IMR-90 (cell line): ENCODE data around the gene MAPK8IP3. TPM values are rescaled to one million over a fixed set of nuclear protein-coding genes. Genes with fewer than 3 reads are reported as not detected.

ENCODE experiments used
- ATAC-seq: fragments of 200-7000 bp; cut with Tn5 transposase; 2 replicates; pipeline ENCODE4 v1.9.1; 2020; ENCODE audit warnings: low read depth, mild to moderate bottlenecking, moderate library complexity
- BruUV-seq: library from RNA; stranded (reverse); fragments of 400-500 nt; replicated peaks from 2 replicates; lab custom pipeline; 2021; lab: Mats Ljungman, UMichigan
- CTCF ChIA-PET: fragments of 300-600 bp; formaldehyde crosslinking; extraction: SDS; loops from one replicate; lab custom pipeline; 2021; ENCODE audit warnings: antibody characterized with exemption; lab: Yijun Ruan, JAX
- POLR2A ChIA-PET: fragments of 300-600 bp; sonication (Branson Sonifier 250); formaldehyde crosslinking; loops from one replicate; lab custom pipeline; 2022; ENCODE audit warnings: antibody characterized with exemption; ENCODE audit not compliant: unreplicated experiment; lab: Charles Lee
- DNase-seq: peaks from one replicate; pipeline ENCODE4 v3.0.0; 2013
- H2AFZ ChIP-seq: replicated peaks from 2 replicates; pipeline ENCODE3; 2013; ENCODE audit warnings: low read length, mild to moderate bottlenecking; ENCODE audit not compliant: poor library complexity
- H2AK5ac ChIP-seq: 2 replicates; pipeline ENCODE4 v1.6.1; 2013; ENCODE audit warnings: low read depth, low read length, inconsistent platforms
- H2AK9ac ChIP-seq: replicated peaks from 2 replicates; pipeline ENCODE3; 2013; ENCODE audit warnings: mild to moderate bottlenecking, low read depth, low read length, moderate library complexity; ENCODE audit not compliant: poor library complexity
- H2BK120ac ChIP-seq: 2 replicates; pipeline ENCODE4 v1.6.1; 2013; ENCODE audit warnings: low read depth, low read length, inconsistent platforms
- H2BK15ac ChIP-seq: 3 replicates; pipeline ENCODE4 v1.6.1; 2013; ENCODE audit warnings: low read depth, low read length, inconsistent platforms
- H2BK20ac ChIP-seq: 2 replicates; pipeline ENCODE4 v1.6.1; 2013; ENCODE audit warnings: low read depth, mild to moderate bottlenecking, inconsistent platforms, low read length, moderate library complexity
- H2BK5ac ChIP-seq: 2 replicates; pipeline ENCODE4 v1.6.1; 2013; ENCODE audit warnings: mild to moderate bottlenecking, low read depth, low read length, inconsistent platforms; ENCODE audit not compliant: poor library complexity, severe bottlenecking
- H3K14ac ChIP-seq: replicated peaks from 2 replicates; pipeline ENCODE4 v1.6.1; 2013; ENCODE audit warnings: low read depth, low read length, inconsistent platforms
- H3K18ac ChIP-seq: 2 replicates; pipeline ENCODE4 v1.6.1; 2013; ENCODE audit warnings: low read depth, low read length, control low read depth
- H3K23ac ChIP-seq: 2 replicates; pipeline ENCODE4 v1.6.1; 2013; ENCODE audit warnings: low read depth, low read length, inconsistent platforms
- H3K27ac ChIP-seq: 2 replicates; pipeline ENCODE4 v1.5.1; 2013; ENCODE audit warnings: mild to moderate bottlenecking, control low read depth, low read length; ENCODE audit not compliant: insufficient read depth
- H3K27me3 ChIP-seq: 2 replicates; pipeline ENCODE4 v1.6.1; 2013; ENCODE audit warnings: low read length; ENCODE audit not compliant: control insufficient read depth, insufficient read depth
- H3K36me3 ChIP-seq: 2 replicates; pipeline ENCODE4 v1.6.1; 2013; ENCODE audit warnings: low read length, mixed read lengths; ENCODE audit not compliant: control insufficient read depth, insufficient read depth
- H3K4ac ChIP-seq: 2 replicates; pipeline ENCODE4 v1.6.1; 2013; ENCODE audit warnings: low read depth, low read length, inconsistent platforms
- H3K4me1 ChIP-seq: 2 replicates; pipeline ENCODE4 v1.6.1; 2013; ENCODE audit warnings: low read length, mixed read lengths; ENCODE audit not compliant: control insufficient read depth, insufficient read depth
- H3K4me2 ChIP-seq: 2 replicates; pipeline ENCODE4 v1.6.1; 2013; ENCODE audit warnings: low read depth, mild to moderate bottlenecking, control low read depth, low read length, moderate library complexity
- H3K4me3 ChIP-seq: 2 replicates; pipeline ENCODE4 v1.5.1; 2013; ENCODE audit warnings: low read depth, mild to moderate bottlenecking, control low read depth, low read length, moderate library complexity; ENCODE audit not compliant: insufficient read depth
- H3K56ac ChIP-seq: 2 replicates; pipeline ENCODE4 v1.6.1; 2013; ENCODE audit warnings: low read length, inconsistent platforms; ENCODE audit not compliant: insufficient read depth; ENCODE audit errors: extremely low read depth
- H3K79me1 ChIP-seq, 2 experiments: 2 replicates each; pipeline ENCODE4 v1.6.1; 2013; ENCODE audit warnings: low read length in 2 of 2, inconsistent platforms in 1 of 2, low read depth in 1 of 2
- H3K9ac ChIP-seq: 2 replicates; pipeline ENCODE4 v1.6.1; 2013; ENCODE audit warnings: low read depth, low read length, control low read depth
- H3K9me1 ChIP-seq: 2 replicates; pipeline ENCODE4 v1.6.1; 2013; ENCODE audit warnings: low read length, inconsistent platforms; ENCODE audit not compliant: insufficient read depth
- H3K9me3 ChIP-seq: 2 replicates; pipeline ENCODE4 v1.6.1; 2013; ENCODE audit warnings: low read length; ENCODE audit not compliant: control insufficient read depth, insufficient read depth
- H4K20me1 ChIP-seq: 2 replicates; pipeline ENCODE4 v1.6.1; 2013; ENCODE audit warnings: low read length, inconsistent platforms; ENCODE audit not compliant: insufficient read depth
- H4K5ac ChIP-seq: 2 replicates; pipeline ENCODE4 v1.6.1; 2013; ENCODE audit warnings: mild to moderate bottlenecking, low read depth, low read length, control low read depth
- H4K8ac ChIP-seq, 2 experiments: 2 replicates each; pipeline ENCODE4 v1.6.1; 2013; ENCODE audit warnings: low read depth in 2 of 2, low read length in 2 of 2, control low read depth in 1 of 2, inconsistent platforms in 1 of 2
- H4K91ac ChIP-seq: 2 replicates; pipeline ENCODE4 v1.6.1; 2013; ENCODE audit warnings: low read depth, low read length, inconsistent platforms; ENCODE audit not compliant: insufficient read depth
- BHLHE40 ChIP-seq: fragments of 150-350 bp; IDR thresholded peaks from 2 replicates; pipeline ENCODE4 v1.6.1; 2016; ENCODE audit warnings: mild to moderate bottlenecking, low read depth, low read length
- CEBPB ChIP-seq: IDR thresholded peaks from 2 replicates; pipeline ENCODE4 v1.6.1; 2012; ENCODE audit warnings: low read depth, low read length, improper control_type of control experiment
- CHD1 ChIP-seq: IDR thresholded peaks from 2 replicates; pipeline ENCODE4 v1.6.1; 2012; ENCODE audit warnings: low read depth, low read length, improper control_type of control experiment
- ELK1 ChIP-seq: fragments of 150-350 bp; IDR thresholded peaks from 2 replicates; pipeline ENCODE4 v1.6.1; 2016; ENCODE audit warnings: low read depth, mild to moderate bottlenecking, low read length, moderate library complexity, borderline replicate concordance
- FOS ChIP-seq: fragments of 150-350 bp; IDR thresholded peaks from 2 replicates; pipeline ENCODE4 v1.6.1; 2016; ENCODE audit warnings: low read depth, low read length
- MAFK ChIP-seq: IDR thresholded peaks from 2 replicates; pipeline ENCODE4 v1.6.1; 2012; ENCODE audit warnings: low read depth, low read length, improper control_type of control experiment
- MAZ ChIP-seq: IDR thresholded peaks from 2 replicates; pipeline ENCODE4 v1.6.1; 2012; ENCODE audit warnings: low read depth, mild to moderate bottlenecking, low read length, improper control_type of control experiment, moderate library complexity, borderline replicate concordance
- MXI1 ChIP-seq: IDR thresholded peaks from 2 replicates; pipeline ENCODE4 v1.6.1; 2012; ENCODE audit warnings: low read depth, mild to moderate bottlenecking, low read length, moderate library complexity, borderline replicate concordance
- NFE2L2 ChIP-seq: fragments of 150-350 bp; IDR thresholded peaks from 2 replicates; pipeline ENCODE4 v1.6.1; 2016; ENCODE audit warnings: low read depth, mild to moderate bottlenecking, low read length
- POLR2A ChIP-seq: IDR thresholded peaks from 2 replicates; pipeline ENCODE4 v1.6.1; 2012; ENCODE audit warnings: mild to moderate bottlenecking, low read depth, low read length
- RAD21 ChIP-seq: IDR thresholded peaks from 2 replicates; pipeline ENCODE4 v1.6.1; 2012; ENCODE audit warnings: low read length, improper control_type of control experiment
- RCOR1 ChIP-seq: IDR thresholded peaks from 2 replicates; pipeline ENCODE4 v1.6.1; 2012; ENCODE audit warnings: mild to moderate bottlenecking, low read length, improper control_type of control experiment; ENCODE audit not compliant: insufficient replicate concordance
- RFX5 ChIP-seq: IDR thresholded peaks from 2 replicates; pipeline ENCODE4 v1.8.0; 2012; ENCODE audit warnings: low read depth, mild to moderate bottlenecking, low read length, moderate library complexity
- SMC3 ChIP-seq: fragments of 150-350 bp; IDR thresholded peaks from 2 replicates; pipeline ENCODE4 v1.6.1; 2016; ENCODE audit warnings: low read depth, mild to moderate bottlenecking, antibody characterized with exemption, low read length, moderate library complexity
- USF2 ChIP-seq: fragments of 150-350 bp; IDR thresholded peaks from 2 replicates; pipeline ENCODE4 v1.6.1; 2017; ENCODE audit warnings: mild to moderate bottlenecking, antibody characterized with exemption, low read length, low read depth
- WGBS, 2 experiments: methylation state at CpG; one replicate each; pipeline versions ENCODE4 v1.1.5 to v1.1.7; 2013; ENCODE audit warnings: missing lambda C conversion rate in 2 of 2; ENCODE audit not compliant: insufficient read length in 1 of 2; ENCODE audit errors: extremely low coverage in 2 of 2; 5-methylcytosine and 5-hydroxymethylcytosine counted together
- dilution Hi-C: fragments of 300-500 bp; cut with HindIII; formaldehyde crosslinking; loops from one replicate; pipeline ENCODE4 v1.14.3; 2018; ENCODE audit warnings: low sequenced_read_pairs; ENCODE audit not compliant: unreplicated experiment
- in situ Hi-C: fragments of 300-500 bp; cut with MboI; formaldehyde crosslinking; loops from 3 replicates; pipeline ENCODE4 v1.14.3; 2019; ENCODE audit warnings: low sequenced_read_pairs, inconsistent platforms, mixed read lengths
- intact Hi-C: fragments of 100-400 bp; cut with micrococcal nuclease; formaldehyde crosslinking; loops from 2 replicates; pipeline ENCODE4 v1.10.0; 2022
- polyA plus RNA-seq, 3 experiments: library from polyadenylated mRNA; depleted of rRNA; stranded (reverse); fragments of >200 nt; gene quantifications; 2 replicates each; pipeline ENCODE4 v1.2.3, GENCODE V29; 2012; ENCODE audit warnings: low replicate concordance in 1 of 3
- total RNA-seq: library from RNA; depleted of rRNA; stranded (reverse); fragments of >200 nt; gene quantifications from 2 replicates; pipeline ENCODE4 v1.2.3, GENCODE V29; 2012
- TF ChIP-seq, protein P1 (sequence below): conservative IDR thresholded peaks from 2 replicates; pipeline ENCODE4 v1.5.1; 2012; ENCODE audit warnings: mild to moderate bottlenecking, low read depth, low read length, improper control_type of control experiment

The MAPK8IP3 gene
- total and polyA plus RNA-seq, 2 of the 4 experiments (the other 2 are of a cell fraction): 17.0 to 69.1 TPM

DNA sequence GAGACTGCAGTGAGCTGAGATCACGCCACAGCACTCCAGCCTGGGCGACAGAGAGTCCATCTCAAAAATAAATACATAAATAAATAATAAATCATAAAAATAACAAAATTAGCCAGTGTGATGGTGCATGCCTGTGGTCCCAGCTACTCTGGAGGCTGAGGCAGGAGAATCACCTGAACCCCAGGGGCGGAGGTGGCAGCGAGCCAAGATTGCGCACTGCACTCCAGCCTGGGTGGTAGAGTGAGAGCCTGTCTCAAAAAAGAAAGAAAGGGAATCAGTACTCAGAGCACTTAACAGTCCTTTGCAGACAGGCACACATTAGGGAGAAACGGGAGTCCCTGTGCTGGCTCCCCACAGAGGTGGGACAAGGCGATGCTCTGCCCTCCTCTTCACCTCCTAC is 25.1 kb downstream of the MAPK8IP3 start:
- BruUV-seq: no TSS peak
- Histone ChIP-seq H4K91ac (no peak overlapping the region), H2BK20ac (no peak overlapping the region), H3K9ac (no peak overlapping the region), H3K4me1 (no peaks in the 10 kb centered on the region), H3K27ac (no peak overlapping the region), H3K36me3 (peaks cover 74% of the 10 kb centered on the region), H4K8ac (no peak overlapping the region), H3K56ac (no peak overlapping the region), H3K23ac (no peak overlapping the region), H2BK120ac (no peak overlapping the region), H3K14ac (no peak overlapping the region), H3K9me3 (no peaks in the 10 kb centered on the region), H2BK15ac (no peak overlapping the region), H3K4ac (no peak overlapping the region), H2AK9ac (no peak overlapping the region), H2AK5ac (no peak overlapping the region), H3K79me1 (peaks cover 18 to 56% of the 10 kb centered on the region in 2 experiments; a peak in 3 of 4 replicates), H3K9me1 (peaks cover 6% of the 10 kb centered on the region), H3K4me3 (no peak overlapping the region), H4K5ac (no peak overlapping the region), H3K4me2 (no peak overlapping the region), H2AFZ (no peak overlapping the region), H3K18ac (no peak overlapping the region), H3K27me3 (no peaks in the 10 kb centered on the region), H2BK5ac (no peak overlapping the region), H4K20me1 (peaks cover 32% of the 10 kb centered on the region)
- WGBS, 2 experiments: no CpG with 5 or more reads among the region's 7 CpGs
- ATAC-seq (no peak), DNase-seq (no peak)
- POLR2A ChIA-PET: no interaction called here
- in situ Hi-C loops: no loop called here
- intact Hi-C loops: no loop called here
- no peak for TF ChIP-seq RCOR1
- TF ChIP-seq NFE2L2: no peak
- no peak for TF ChIP-seq MAFK
- TF ChIP-seq MAZ: no peak
- no peak for TF ChIP-seq RFX5
- no peak for TF ChIP-seq CEBPB
- TF ChIP-seq, protein P1, sequence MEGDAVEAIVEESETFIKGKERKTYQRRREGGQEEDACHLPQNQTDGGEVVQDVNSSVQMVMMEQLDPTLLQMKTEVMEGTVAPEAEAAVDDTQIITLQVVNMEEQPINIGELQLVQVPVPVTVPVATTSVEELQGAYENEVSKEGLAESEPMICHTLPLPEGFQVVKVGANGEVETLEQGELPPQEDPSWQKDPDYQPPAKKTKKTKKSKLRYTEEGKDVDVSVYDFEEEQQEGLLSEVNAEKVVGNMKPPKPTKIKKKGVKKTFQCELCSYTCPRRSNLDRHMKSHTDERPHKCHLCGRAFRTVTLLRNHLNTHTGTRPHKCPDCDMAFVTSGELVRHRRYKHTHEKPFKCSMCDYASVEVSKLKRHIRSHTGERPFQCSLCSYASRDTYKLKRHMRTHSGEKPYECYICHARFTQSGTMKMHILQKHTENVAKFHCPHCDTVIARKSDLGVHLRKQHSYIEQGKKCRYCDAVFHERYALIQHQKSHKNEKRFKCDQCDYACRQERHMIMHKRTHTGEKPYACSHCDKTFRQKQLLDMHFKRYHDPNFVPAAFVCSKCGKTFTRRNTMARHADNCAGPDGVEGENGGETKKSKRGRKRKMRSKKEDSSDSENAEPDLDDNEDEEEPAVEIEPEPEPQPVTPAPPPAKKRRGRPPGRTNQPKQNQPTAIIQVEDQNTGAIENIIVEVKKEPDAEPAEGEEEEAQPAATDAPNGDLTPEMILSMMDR: no peak
- TF ChIP-seq MXI1: no peak
- no peak for TF ChIP-seq FOS
- TF ChIP-seq POLR2A: no peak
- no peak for TF ChIP-seq BHLHE40
- no peak for TF ChIP-seq ELK1
- TF ChIP-seq SMC3: no peak
- no peak for TF ChIP-seq USF2
- TF ChIP-seq RAD21: no peak
- TF ChIP-seq CHD1: no peak
- CTCF ChIA-PET: no interaction called here
- dilution Hi-C loops: no loop called here
